ENCODE results near the gene RIPOR2.

The RIPOR2 gene

DNA sequence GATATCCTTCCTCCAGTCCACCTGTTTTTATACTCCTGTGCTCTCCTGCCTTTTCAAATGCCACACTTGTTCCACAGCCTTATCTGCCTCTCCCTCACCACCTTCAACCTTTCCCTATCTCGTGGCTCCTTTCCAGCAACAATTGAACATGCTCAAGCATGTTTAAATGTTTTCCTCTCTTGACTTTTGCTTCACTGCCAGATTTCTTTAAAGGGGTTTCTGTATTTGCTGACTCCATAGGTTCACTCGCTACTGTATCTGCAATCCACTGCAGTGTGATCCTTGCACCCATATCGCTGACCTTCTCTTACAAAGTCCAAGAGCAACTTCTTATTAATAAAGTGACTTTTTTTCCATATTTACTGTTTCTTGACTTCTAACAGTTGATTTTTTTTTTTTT, 172.2 kb downstream of the RIPOR2 start:
- H3K4me3 ChIP-seq (ENCODE audit: low read depth, low read length): no peak overlapping the region
- TF ChIP-seq, protein P1, sequence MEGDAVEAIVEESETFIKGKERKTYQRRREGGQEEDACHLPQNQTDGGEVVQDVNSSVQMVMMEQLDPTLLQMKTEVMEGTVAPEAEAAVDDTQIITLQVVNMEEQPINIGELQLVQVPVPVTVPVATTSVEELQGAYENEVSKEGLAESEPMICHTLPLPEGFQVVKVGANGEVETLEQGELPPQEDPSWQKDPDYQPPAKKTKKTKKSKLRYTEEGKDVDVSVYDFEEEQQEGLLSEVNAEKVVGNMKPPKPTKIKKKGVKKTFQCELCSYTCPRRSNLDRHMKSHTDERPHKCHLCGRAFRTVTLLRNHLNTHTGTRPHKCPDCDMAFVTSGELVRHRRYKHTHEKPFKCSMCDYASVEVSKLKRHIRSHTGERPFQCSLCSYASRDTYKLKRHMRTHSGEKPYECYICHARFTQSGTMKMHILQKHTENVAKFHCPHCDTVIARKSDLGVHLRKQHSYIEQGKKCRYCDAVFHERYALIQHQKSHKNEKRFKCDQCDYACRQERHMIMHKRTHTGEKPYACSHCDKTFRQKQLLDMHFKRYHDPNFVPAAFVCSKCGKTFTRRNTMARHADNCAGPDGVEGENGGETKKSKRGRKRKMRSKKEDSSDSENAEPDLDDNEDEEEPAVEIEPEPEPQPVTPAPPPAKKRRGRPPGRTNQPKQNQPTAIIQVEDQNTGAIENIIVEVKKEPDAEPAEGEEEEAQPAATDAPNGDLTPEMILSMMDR (IDR thresholded peaks at IDR 0.05; ENCODE audit: low read depth, low read length, missing control alignments): no peak
- in situ Hi-C loops (cut with HindIII; ENCODE audit: low pct_ligation_motif_present, low sequenced_read_pairs): no loop called here
- H3K36me3 ChIP-seq (replicated peaks): no peaks in the 10 kb centered on the region
- no peaks in the 10 kb centered on the region for H3K27me3 ChIP-seq (replicated peaks)
- DNase-seq: no peak
- H3K27ac ChIP-seq: no peak overlapping the region

DNA sequence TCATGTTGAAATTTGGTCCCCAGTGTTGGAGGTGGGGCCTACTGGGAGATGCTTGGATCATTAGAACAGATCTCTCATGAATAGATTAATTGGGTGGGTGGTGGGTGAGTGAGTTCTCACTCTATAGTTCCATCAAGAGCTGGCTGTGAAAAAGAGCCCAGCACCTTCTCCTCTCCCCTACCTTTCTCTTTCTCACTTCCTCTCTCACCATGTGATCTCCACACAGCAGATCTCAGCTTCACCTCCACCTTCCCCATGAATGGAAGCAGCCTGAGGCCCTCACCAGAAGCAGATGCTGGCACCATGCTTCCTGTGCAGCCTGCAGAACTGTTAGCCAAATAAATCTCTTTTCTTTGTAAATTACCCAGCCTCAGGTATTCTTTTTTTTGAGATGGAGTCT, 173.9 kb downstream of the RIPOR2 start:
- DNase-seq: no peak
- Histone ChIP-seq H3K27ac (no peak overlapping the region), H3K4me3 (ENCODE audit: low read depth, low read length) (no peak overlapping the region), H3K27me3 (replicated peaks) (no peaks in the 10 kb centered on the region), H3K36me3 (replicated peaks) (no peaks in the 10 kb centered on the region)
- in situ Hi-C loops (cut with HindIII; ENCODE audit: low pct_ligation_motif_present, low sequenced_read_pairs): no loop called here
- TF ChIP-seq, protein P1 (IDR thresholded peaks at IDR 0.05; ENCODE audit: low read depth, low read length, missing control alignments): no peak

DNA sequence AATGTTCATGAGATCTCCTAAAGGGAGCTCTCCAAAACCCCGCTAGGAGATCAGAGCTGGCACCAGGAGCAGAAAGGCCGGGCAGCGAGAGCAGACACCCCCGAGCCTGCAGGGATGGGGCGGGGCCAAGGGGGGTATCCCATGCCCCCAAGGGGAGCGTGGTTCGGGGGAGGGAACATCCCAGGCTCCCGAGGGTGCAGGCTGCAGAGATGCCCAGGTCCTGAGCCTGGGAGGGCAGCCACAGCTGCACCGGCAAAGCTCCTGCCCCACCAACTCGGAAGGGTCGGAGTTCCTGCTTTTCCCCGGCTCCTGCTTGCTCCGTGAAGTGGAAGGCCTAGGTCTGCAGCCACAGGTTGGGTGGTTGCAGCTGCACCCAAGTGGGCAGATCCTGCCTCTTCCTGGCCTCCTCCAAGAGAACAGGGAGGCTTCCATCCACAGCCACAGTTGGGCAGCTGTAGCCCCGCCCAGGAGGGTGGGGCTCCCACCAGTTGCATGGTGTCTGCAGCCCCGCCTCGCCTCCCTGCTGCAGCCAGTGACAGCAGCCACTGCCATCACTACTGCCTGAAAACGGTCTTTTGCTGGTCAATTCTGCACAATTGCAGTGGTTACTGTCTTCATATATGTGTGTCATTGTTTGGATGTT, 174.4 kb downstream of the RIPOR2 start:
- H3K27me3 ChIP-seq (replicated peaks): no peaks in the 10 kb centered on the region
- no peak for DNase-seq
- in situ Hi-C loops (cut with HindIII; ENCODE audit: low pct_ligation_motif_present, low sequenced_read_pairs): no loop called here
- TF ChIP-seq, protein P1 (IDR thresholded peaks at IDR 0.05; ENCODE audit: low read depth, low read length, missing control alignments): no peak
- H3K4me3 ChIP-seq (ENCODE audit: low read depth, low read length): no peak overlapping the region
- H3K27ac ChIP-seq: no peak overlapping the region
- no peaks in the 10 kb centered on the region for H3K36me3 ChIP-seq (replicated peaks)

DNA sequence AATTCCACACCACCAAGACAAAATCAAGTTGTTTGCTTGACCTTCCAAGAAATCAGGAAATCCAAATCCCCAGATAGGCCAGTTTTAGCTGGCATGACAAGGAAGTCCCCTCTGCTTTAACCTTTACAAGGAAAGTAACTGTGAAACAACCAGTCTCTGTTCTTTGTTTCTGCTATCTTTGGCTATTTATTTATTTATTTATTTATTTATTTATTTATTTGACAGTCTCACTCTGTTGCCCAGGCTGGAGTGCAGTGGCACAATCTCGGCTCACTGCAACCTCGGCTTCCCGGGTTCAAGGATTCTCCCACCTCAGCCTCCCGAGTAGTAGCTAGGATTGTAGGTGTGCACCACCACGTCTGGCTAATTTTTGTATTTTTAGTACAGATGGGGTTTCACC, 175.6 kb downstream of the RIPOR2 start:
- TF ChIP-seq, protein P1 (IDR thresholded peaks at IDR 0.05; ENCODE audit: low read depth, low read length, missing control alignments): no peak
- in situ Hi-C loops (cut with HindIII; ENCODE audit: low pct_ligation_motif_present, low sequenced_read_pairs): no loop called here
- no peaks in the 10 kb centered on the region for H3K36me3 ChIP-seq (replicated peaks)

DNA sequence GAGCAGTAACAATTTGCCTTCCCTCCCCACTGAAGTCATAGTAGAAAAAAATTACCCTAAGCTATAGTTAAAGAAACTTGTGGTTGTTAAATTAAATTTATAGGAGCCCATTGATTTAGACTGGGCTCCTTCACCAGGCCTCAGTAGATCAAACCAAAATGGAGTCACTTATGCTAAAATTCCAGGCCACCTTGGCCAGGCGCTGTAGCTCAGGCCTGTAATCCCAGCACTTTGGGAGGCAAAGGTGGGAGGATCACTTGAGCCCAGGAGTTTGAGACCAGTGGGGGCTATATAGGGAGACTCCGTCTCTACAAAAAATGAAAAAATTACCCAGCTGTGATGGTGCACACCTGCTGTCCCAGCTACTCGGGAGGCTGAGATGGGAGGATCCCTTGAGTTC, 176.0 kb downstream of the RIPOR2 start:
- no peak overlapping the region for H3K27ac ChIP-seq
- in situ Hi-C loops (cut with HindIII; ENCODE audit: low pct_ligation_motif_present, low sequenced_read_pairs): no loop called here
- H3K27me3 ChIP-seq (replicated peaks): no peaks in the 10 kb centered on the region
- no peak overlapping the region for H3K4me3 ChIP-seq (ENCODE audit: low read depth, low read length)
- H3K36me3 ChIP-seq (replicated peaks): no peaks in the 10 kb centered on the region
- TF ChIP-seq, protein P1 (IDR thresholded peaks at IDR 0.05; ENCODE audit: low read depth, low read length, missing control alignments): no peak
- DNase-seq: no peak

More for the DNA sequence above, 175.6 kb downstream of the RIPOR2 start:
- DNase-seq: no peak
- Histone ChIP-seq H3K4me3 (ENCODE audit: low read depth, low read length) (no peak overlapping the region), H3K27ac (no peak overlapping the region), H3K27me3 (replicated peaks) (no peaks in the 10 kb centered on the region)

DNA sequence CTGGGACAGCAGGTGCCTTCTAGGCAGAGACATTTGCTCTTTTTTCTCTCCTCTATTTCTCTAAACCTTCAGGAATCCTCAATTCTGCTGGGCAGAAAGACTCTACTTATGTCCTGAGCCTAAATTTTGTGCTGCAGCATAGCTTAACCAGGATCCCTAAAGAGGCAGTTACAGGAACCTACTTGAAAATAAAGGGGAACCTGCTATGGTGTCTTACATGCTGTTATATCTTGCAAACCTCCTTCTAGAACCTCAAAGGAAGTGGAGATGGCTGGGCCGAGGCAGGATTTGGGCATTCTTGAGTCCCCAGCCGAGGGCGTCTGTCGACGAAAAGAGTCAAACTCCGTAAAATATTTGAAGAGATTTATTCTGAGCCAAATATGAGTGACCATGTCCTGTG, 178.1 kb downstream of the RIPOR2 start:
- DNase-seq: no peak
- H3K27me3 ChIP-seq (replicated peaks): no peaks in the 10 kb centered on the region
- H3K4me3 ChIP-seq (ENCODE audit: low read depth, low read length): no peak overlapping the region
- TF ChIP-seq, protein P1 (IDR thresholded peaks at IDR 0.05; ENCODE audit: low read depth, low read length, missing control alignments): no peak
- H3K27ac ChIP-seq: no peak overlapping the region
- no peaks in the 10 kb centered on the region for H3K36me3 ChIP-seq (replicated peaks)
- in situ Hi-C loops (cut with HindIII; ENCODE audit: low pct_ligation_motif_present, low sequenced_read_pairs): no loop called here
